ENCODE results near the gene AIF1. TPM values are rescaled to one million over a fixed set of nuclear protein-coding genes. Genes with fewer than 3 reads are reported as not detected.

The AIF1 gene
- total RNA-seq, 4 donors from 2014 or later = 30.9 to 177 (median 76.2) TPM

DNA sequence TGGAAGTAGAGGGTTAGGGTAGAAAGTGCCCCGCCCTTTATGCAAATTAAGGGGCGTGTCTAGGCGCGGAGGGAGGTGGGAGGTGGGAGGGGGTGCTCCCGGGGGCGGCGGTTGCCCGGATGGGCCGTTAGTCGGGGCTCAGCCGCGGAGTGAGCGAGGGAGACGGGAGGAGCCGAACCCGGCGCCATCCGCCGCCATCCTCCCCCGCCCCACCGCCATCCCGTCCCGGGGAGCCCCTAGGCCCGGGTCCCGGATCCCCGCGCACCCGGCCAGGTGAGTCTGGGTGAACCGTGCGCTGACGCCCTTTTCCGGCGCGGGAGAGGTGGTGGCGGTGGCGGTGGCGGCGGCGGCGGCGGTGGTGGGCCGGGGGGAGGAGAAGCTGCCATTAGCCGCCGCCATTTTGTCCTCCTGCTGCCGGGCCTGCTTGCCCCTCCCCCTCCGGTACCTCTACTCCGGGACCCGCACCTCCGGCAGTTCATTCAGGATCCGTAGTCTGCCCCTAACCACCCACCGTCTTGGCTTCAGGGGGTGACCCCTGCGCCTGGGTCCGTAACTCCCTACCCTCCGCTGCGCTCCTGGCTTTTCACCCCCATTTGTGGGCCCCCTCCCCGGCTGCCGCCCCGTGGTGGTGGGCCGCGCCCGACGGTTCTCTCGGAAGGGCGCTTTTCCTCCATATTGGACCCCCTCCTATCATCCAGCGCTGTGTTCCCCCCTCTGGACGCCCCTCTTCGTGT, 5.7 kb downstream of the AIF1 start, which contains the start of gene PRRC2A:
PRRC2A (plus strand) TSS at position 130 of the 734 bp plus-strand sequence. CDS start 2,075 bp downstream, outside the sequence.
- TF ChIP-seq, protein P1, sequence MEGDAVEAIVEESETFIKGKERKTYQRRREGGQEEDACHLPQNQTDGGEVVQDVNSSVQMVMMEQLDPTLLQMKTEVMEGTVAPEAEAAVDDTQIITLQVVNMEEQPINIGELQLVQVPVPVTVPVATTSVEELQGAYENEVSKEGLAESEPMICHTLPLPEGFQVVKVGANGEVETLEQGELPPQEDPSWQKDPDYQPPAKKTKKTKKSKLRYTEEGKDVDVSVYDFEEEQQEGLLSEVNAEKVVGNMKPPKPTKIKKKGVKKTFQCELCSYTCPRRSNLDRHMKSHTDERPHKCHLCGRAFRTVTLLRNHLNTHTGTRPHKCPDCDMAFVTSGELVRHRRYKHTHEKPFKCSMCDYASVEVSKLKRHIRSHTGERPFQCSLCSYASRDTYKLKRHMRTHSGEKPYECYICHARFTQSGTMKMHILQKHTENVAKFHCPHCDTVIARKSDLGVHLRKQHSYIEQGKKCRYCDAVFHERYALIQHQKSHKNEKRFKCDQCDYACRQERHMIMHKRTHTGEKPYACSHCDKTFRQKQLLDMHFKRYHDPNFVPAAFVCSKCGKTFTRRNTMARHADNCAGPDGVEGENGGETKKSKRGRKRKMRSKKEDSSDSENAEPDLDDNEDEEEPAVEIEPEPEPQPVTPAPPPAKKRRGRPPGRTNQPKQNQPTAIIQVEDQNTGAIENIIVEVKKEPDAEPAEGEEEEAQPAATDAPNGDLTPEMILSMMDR (IDR thresholded peaks at IDR 0.05; ENCODE audit: low read depth) = no peak

DNA sequence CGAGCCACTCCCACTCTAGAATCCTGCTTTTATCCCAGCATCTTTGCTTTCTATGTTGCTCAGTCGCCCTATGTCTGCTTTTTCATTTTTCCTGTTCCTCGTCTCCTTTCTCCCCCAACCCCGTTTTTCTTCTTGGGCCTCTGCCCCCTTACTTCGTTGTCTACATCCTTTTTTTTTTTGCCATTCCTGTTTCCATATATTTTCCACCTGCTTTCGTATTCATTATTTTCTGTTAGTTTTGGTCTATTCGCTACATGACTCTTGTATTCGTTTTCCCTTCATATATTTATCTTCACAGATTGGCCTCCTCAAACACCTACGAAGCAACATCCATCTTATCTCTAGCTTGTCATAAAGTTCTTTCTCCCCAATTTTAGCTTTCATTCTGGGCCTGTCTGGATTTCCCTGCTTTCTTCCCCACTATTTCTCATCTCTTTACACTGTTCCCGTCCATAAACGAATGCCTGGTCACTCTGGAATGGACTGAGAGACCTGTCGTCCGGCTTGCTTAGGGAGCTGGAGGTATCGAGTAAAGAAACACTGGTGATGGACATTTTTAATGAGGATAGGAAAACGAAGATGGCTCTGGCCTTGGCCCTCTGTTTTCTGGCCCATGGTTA, 6.4 kb downstream of the AIF1 start:
- TF ChIP-seq, protein P1 (IDR thresholded peaks at IDR 0.05; ENCODE audit: low read depth) = no peak

DNA sequence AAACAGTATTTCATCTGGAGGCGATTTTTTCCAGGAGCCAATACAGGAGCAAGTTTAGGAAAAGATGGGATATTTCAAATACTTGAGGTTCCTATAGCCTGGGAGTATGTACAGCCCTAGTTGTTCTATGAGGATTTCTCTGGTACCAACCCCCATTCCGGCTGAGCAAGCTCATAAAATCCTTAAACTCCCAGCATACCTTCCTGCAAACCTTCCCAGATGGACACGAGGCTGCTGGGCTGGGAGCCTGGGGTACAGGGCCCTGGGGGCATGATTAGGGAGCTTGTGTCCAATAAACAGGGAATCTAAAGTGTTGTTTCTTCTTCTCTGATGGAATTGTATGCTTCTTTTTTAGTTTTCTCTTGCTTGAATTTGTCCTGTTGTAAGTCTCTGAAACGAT, 7.0 kb downstream of the AIF1 start:
- TF ChIP-seq, protein P1 (IDR thresholded peaks at IDR 0.05; ENCODE audit: low read depth) = no peak

DNA sequence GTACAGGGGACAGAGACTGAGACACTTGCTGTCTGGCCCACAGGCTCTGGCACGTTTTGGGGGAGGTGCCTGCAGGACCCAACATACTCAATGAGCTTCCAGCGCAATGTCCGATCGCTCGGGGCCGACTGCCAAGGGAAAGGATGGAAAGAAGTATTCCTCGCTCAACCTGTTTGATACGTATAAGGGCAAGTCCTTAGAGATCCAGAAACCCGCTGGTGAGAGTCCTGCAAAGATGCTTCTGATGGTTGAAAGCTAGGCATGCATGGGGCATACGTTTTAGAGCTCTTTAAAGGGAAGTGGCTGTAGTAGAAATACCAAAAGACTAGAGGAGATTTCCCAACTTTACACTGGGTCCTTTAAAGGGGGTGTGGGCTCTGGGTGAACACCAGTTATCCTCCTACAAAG, 7.7 kb downstream of the AIF1 start:
- TF ChIP-seq, protein P1 (IDR thresholded peaks at IDR 0.05; ENCODE audit: low read depth) = no peak

DNA sequence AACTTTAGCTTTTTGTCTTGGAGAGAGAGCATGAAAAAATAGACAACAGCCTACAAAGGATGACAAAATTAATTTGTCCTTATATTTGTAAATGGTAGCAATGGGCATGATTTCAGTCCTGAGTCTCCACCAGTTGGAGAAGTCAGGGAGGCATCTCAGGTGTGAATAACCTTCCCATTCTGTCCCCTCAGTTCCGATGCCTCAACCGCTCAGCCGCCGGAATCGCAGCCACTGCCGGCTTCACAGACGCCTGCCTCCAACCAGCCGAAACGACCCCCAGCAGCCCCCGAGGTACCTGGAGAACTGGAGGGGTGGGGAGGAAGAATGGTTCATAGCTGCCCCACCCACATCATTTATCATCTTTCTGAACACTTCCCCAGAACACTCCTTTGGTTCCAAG, 9.0 kb downstream of the AIF1 start:
- TF ChIP-seq, protein P1 (IDR thresholded peaks at IDR 0.05; ENCODE audit: low read depth) = no peak

DNA sequence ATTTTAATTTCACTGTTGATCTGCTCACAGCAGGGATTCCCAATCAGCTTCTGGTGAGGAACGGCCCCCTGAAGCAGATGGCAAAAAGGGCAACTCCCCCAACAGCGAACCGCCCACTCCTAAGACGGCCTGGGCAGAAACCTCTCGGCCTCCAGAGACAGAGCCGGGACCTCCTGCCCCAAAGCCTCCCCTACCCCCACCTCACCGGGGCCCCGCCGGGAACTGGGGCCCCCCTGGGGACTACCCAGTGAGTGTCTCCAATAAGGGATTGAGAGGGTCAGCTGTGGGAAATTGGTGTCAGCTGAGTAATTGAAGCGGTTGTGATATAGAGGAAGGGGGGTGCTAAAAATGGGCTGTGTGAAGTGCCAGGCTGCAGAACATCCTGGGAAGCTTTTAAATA, 11.9 kb downstream of the AIF1 start:
- TF ChIP-seq, protein P1 (IDR thresholded peaks at IDR 0.05; ENCODE audit: low read depth) = no peak

DNA sequence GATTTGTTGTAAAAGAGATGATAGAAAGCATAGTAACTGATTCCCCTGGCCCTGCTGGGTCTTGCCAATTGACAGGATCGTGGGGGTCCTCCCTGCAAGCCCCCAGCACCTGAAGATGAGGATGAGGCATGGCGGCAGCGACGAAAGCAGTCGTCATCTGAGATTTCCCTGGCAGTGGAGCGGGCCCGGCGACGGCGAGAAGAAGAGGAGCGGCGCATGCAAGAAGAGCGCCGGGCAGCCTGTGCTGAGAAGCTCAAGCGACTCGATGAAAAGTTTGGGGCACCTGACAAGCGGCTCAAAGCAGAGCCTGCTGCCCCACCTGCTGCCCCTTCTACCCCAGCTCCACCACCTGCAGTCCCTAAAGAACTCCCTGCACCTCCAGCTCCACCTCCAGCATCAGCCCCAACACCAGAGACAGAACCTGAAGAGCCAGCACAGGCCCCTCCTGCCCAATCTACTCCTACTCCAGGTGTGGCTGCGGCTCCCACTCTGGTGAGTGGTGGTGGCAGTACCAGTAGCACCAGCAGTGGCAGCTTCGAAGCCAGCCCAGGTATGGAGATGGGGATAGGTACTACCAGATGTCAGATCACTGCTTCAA, 12.8 kb downstream of the AIF1 start:
- TF ChIP-seq, protein P1 (IDR thresholded peaks at IDR 0.05; ENCODE audit: low read depth) = no peak

All from subcutaneous adipose tissue (tissue), 4 donors.